ENCODE measurements around the gene MICAL2.

The MICAL2 gene

GRCh38 chr11:12105471-12105870 is 4.9 kb upstream of the MICAL2 start:
- H3K4me3 ChIP-seq (ENCODE audit: low read length): no peak overlapping the region
- TF ChIP-seq, protein P1, sequence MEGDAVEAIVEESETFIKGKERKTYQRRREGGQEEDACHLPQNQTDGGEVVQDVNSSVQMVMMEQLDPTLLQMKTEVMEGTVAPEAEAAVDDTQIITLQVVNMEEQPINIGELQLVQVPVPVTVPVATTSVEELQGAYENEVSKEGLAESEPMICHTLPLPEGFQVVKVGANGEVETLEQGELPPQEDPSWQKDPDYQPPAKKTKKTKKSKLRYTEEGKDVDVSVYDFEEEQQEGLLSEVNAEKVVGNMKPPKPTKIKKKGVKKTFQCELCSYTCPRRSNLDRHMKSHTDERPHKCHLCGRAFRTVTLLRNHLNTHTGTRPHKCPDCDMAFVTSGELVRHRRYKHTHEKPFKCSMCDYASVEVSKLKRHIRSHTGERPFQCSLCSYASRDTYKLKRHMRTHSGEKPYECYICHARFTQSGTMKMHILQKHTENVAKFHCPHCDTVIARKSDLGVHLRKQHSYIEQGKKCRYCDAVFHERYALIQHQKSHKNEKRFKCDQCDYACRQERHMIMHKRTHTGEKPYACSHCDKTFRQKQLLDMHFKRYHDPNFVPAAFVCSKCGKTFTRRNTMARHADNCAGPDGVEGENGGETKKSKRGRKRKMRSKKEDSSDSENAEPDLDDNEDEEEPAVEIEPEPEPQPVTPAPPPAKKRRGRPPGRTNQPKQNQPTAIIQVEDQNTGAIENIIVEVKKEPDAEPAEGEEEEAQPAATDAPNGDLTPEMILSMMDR (conservative IDR thresholded peaks at IDR 0.05; ENCODE audit: low read depth, low read length): no peak
- DNase-seq (ENCODE audit: low read depth): no peak

- TF ChIP-seq, protein P1 (conservative IDR thresholded peaks at IDR 0.05; ENCODE audit: low read depth, low read length): no peak
- DNase-seq (ENCODE audit: low read depth): no peak
- no peak overlapping the region for H3K4me3 ChIP-seq (ENCODE audit: low read length)
Measured at GRCh38 chr11:12106101-12106500, 4.3 kb upstream of the MICAL2 start.

- TF ChIP-seq, protein P1 (conservative IDR thresholded peaks at IDR 0.05; ENCODE audit: low read depth, low read length): no peak
- H3K4me3 ChIP-seq (ENCODE audit: low read length): no peak overlapping the region
- DNase-seq (ENCODE audit: low read depth): no peak
Measured at GRCh38 chr11:12106501-12106900, 3.9 kb upstream of the MICAL2 start.

DNA sequence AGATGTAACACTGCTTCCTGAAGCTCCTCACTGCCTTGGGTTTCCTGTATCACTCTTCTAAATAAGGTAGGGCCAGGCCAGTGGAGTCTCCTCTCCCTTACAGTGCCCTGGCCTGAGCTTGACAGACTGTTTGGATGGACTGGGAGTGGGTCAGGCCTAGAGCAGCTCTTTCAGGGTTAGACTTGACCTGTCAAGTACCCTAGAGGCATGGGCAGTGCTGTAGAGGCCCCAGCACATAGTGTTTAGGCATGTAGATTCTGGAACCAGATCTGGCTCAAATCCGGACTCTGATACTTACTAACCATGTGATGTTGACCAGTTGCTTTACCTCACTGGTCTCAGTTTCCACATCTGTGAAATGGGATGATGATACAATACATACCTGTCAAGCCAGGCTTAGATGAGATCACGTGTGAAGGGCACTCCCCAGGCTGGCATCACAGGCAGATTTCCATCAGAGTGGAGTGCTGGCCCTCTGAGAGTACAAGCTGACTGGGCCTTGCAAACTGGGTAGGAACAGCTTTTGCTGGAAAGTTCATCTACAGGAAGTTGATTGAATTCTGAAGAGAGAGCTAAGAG is 1.4 kb upstream of the MICAL2 start:
- DNase-seq (ENCODE audit: low read depth): no peak
- no peak overlapping the region for H3K4me3 ChIP-seq (ENCODE audit: low read length)
- TF ChIP-seq, protein P1 (conservative IDR thresholded peaks at IDR 0.05; ENCODE audit: low read depth, low read length): no peak

GRCh38 chr11:12109591-12110196 is 696 bp upstream of the MICAL2 start:
- H3K4me3 ChIP-seq (ENCODE audit: low read length): peak overlapping the region; percentile 53
- DNase-seq (ENCODE audit: low read depth): no peak
- TF ChIP-seq, protein P1 (conservative IDR thresholded peaks at IDR 0.05; ENCODE audit: low read depth, low read length): no peak

DNA sequence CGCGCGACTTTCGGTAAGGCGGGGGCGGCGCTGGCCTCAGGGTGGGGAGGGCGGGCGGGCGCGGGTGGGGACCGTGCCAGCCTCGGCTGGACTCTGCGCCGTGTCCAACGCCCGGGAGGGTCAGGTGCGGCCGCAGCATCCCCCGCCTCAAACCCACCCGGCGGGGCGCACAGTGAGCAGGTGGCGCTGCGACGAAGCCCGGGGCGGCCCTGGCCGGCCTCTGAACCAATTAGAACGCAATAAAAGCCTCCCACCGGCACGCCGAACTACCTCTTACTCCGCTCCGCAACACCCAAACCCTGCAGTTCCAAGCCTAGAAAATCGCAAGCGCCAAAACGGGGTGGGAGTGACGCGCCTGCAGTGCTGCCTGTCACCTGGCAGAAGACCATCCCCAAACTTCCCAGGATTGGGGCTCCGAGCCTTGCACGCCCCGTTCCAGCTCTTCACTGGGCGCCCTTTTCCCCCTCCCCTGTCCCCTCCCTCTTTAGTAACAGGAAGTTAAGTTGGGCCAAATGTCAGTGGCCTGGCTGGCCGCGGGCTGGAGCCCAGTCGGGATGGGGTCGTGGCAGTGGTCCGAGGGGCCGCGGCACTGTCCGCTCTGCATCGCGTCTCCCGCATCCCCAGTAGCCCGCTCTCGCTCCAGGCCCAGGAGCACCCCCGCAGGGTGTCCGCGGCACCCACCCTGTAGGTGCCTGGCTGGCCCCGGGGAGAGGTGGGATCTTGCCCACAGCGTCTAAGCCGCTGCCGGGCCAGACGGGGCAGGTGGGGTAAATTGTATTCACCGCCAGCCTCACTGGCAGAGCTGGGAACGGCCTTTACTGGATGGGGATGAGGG is 541 bp downstream of the MICAL2 start:
- peak overlapping the region; percentile 71 for H3K4me3 ChIP-seq (ENCODE audit: low read length)
- TF ChIP-seq, protein P1 (conservative IDR thresholded peaks at IDR 0.05; ENCODE audit: low read depth, low read length): no peak
- DNase-seq (ENCODE audit: low read depth): no peak

Measured in retinal pigment epithelial cell (primary cell).